Esophagus squamous epithelium (tissue), 4 donors: Measurements from ENCODE around the gene ITSN1.

ENCODE experiments used
- POLR2A ChIP-seq, 4 donors: fragments of 450-650 bp; IDR thresholded peaks; one replicate each; pipeline ENCODE4 v1.6.1; 2017; ENCODE audit warnings: antibody characterized with exemption in 4 of 4, mild to moderate bottlenecking in 4 of 4, moderate library complexity in 3 of 4
- TF ChIP-seq, protein P1 (sequence below), 6 experiments: fragments of 450-650 bp in 4 of 6; fragments of 200-600 bp in 2 of 6; sonication (generic) in 2 of 6; IDR thresholded peaks; one replicate each; pipeline ENCODE4 v1.5.1; 2016 to 2019; ENCODE audit warnings: antibody characterized with exemption in 6 of 6, mild to moderate bottlenecking in 4 of 6, moderate library complexity in 4 of 6

DNA sequence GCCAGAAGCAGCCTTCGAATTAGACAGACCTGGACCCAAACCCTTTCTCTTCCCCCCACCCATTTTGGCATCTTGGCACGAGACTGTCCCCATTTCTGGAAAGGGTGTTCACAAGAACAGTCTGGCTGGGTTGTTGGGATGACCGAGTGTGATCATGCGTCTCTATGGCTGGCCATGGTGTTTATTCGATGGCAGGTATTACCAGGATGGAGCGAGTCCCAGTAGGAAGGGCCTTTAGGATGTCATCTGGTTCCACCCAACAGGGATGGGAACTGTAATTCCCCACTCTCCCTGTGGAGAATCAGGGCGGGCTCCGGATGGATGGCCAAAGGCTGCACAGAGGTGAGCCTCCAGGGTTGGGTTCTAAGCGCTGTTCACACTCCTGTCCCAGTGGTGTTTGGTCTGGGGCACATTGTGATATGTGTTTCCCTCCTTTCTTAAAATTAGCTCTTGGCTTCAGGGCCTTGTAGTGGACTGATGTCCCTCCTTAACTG lies 306.7 kb downstream of the ITSN1 start:
- TF ChIP-seq, protein P1, sequence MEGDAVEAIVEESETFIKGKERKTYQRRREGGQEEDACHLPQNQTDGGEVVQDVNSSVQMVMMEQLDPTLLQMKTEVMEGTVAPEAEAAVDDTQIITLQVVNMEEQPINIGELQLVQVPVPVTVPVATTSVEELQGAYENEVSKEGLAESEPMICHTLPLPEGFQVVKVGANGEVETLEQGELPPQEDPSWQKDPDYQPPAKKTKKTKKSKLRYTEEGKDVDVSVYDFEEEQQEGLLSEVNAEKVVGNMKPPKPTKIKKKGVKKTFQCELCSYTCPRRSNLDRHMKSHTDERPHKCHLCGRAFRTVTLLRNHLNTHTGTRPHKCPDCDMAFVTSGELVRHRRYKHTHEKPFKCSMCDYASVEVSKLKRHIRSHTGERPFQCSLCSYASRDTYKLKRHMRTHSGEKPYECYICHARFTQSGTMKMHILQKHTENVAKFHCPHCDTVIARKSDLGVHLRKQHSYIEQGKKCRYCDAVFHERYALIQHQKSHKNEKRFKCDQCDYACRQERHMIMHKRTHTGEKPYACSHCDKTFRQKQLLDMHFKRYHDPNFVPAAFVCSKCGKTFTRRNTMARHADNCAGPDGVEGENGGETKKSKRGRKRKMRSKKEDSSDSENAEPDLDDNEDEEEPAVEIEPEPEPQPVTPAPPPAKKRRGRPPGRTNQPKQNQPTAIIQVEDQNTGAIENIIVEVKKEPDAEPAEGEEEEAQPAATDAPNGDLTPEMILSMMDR (IDR thresholded peaks at IDR 0.05), result no peak
- TF ChIP-seq POLR2A (IDR thresholded peaks at IDR 0.05), result no peak
